KOPT-K1 (cell line): Measurements from ENCODE around the gene MDFIC.

ENCODE experiments used
- H3K27ac ChIP-seq: fragments of 200-600 bp; sonication (generic); 2 replicates; pipeline ENCODE4 v1.5.1; 2016; ENCODE audit warnings: antibody characterized with exemption, mild to moderate bottlenecking, low read depth, low read length; ENCODE audit not compliant: poor library complexity, severe bottlenecking
- H3K36me3 ChIP-seq: fragments of 200-600 bp; sonication (generic); 2 replicates; pipeline ENCODE4 v1.5.1; 2017; ENCODE audit warnings: antibody characterized with exemption, mild to moderate bottlenecking, low read length, moderate library complexity; ENCODE audit not compliant: insufficient read depth
- H3K9me3 ChIP-seq: fragments of 200-600 bp; sonication (generic); 2 replicates; pipeline ENCODE4 v1.5.1; 2017; ENCODE audit warnings: antibody characterized with exemption, low read length, mild to moderate bottlenecking; ENCODE audit not compliant: insufficient read depth, poor library complexity, severe bottlenecking

Gene MDFIC

DNA sequence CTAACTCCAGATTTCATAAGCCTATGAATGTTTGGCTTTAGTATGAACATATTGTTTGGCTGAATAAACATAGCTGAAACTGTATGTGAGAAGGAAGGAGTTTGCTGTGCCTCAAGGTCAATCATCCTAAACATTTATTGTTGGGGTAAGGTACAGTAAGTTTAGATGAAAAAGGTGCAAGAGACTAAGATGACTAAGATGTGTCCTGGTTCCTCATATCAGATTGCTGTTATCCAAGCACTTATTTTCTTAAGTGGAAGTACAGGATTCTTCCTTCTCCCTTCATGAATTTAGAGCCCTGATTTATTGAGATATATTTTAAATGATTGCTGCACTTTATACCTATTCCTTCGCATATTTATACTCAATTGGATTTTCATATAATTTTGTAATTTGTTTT lies 12.2 kb downstream of the MDFIC start:
- Histone ChIP-seq H3K27ac (no peak overlapping the region), H3K9me3 (no peaks in the 10 kb centered on the region), H3K36me3 (peaks cover 19% of the 10 kb centered on the region; the same call in 1 of the 2 replicates)

DNA sequence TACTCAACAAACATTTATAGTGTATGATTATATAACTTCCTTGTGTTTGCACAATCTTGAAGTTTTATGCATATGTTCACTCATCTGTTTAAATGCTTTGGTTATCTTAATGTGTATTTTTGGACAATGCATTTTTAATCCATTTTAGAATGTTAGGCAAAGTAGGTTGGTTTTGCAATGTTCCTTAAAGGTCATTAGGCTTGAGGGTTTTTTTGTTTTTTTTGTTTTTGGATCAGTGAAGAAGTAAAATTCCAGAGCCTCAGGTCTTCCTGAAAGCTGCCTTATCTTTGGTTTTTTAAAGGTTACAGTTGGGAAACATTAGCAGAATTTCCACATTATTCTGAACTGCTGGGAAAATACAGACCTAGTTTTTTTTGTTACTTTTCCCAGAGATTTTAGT lies 12.8 kb downstream of the MDFIC start:
- Histone ChIP-seq H3K27ac (no peak overlapping the region), H3K36me3 (peaks cover 14% of the 10 kb centered on the region; the same call in 1 of the 2 replicates), H3K9me3 (no peaks in the 10 kb centered on the region)

DNA sequence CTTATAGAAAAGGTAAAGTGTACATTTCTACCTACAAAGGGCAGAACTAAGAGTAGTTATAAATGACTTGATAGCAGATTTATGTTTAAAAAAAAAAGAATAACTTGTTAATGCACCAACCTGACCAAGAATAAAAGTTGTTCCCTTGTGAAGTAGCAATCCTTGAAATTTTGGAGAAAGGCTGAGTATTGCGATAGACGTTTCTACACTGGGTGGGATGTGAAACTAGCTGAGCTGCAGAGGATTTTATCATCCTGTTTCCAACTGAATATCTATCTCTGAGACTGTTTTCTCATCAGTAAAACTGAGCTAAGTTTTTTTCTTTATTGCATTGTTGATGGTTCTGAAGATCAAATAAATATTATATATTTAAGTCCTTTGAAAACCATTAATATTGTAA lies 14.6 kb downstream of the MDFIC start:
- Histone ChIP-seq H3K36me3 (peaks cover 17% of the 10 kb centered on the region), H3K9me3 (no peaks in the 10 kb centered on the region), H3K27ac (no peak overlapping the region)

DNA sequence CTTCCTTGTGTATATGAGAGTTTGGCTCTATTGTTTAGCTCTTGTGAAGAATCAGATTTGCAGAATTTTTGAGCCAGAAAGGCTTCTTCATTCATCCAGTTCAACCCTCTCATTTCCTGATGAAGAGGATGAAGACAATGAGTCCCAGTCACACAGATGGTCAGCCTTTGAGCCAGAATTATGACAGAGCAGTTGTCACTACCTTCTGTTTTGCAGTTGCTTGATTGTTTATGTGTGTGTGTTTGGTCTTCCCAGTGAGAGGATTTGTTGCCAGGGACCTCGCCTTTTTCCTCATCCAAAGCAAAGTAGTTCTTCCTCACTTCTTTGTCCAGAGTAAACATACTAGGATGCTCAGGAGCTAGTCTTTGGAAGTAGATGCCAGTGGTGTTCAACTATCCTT lies 15.6 kb downstream of the MDFIC start:
- H3K27ac ChIP-seq = no peak overlapping the region
- H3K9me3 ChIP-seq = no peaks in the 10 kb centered on the region
- H3K36me3 ChIP-seq = peaks cover 25% of the 10 kb centered on the region

DNA sequence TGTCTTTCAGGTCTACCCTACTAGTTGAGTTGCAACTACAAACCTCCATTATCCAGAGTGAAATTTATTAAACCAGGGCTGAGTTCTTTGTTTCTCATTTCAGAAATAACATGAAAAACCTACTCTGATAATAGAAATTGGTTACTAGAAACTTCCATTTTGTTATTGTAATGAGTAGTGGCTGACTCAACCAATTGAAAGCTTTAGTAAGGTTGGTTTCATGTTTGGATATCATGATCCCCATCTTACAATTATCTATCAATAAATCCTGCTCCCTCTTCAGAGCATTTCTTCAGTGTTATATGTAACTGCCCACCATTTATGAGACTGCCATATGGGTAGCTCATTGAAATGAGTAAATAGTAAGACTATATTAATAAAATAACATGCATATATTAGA lies 16.9 kb downstream of the MDFIC start:
- H3K36me3 ChIP-seq = peaks cover 35% of the 10 kb centered on the region
- no peak overlapping the region for H3K27ac ChIP-seq
- H3K9me3 ChIP-seq = no peaks in the 10 kb centered on the region

DNA sequence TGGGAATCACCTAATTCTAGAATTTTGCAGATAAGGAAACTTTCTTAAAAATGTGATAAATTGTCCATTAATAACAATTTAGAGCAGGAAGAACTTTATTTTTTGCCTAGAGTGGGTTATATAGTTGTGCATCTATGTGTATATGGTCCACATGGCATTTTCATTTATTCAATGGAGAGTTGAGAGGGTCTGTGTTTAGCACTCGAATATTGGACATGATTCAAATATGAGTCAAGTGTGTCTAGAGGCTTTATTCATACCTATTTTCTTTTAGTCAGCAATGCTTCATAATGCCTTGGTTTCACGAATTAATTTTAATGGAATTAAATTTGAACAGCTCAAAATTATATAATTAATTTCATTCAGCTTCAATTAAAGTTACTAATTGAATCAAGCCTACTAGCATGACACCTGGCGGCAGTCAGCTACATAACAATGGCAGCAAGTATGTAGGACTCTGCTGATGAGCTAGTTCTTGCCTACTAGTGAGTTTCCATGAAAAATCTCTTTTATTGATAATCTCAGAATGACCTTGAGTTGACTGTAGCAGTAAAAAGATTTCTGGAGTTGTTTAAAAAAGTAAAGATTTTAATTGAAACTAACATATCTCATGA lies 17.7 kb downstream of the MDFIC start:
- Histone ChIP-seq H3K9me3 (no peaks in the 10 kb centered on the region), H3K27ac (no peak overlapping the region), H3K36me3 (peaks cover 40% of the 10 kb centered on the region)

DNA sequence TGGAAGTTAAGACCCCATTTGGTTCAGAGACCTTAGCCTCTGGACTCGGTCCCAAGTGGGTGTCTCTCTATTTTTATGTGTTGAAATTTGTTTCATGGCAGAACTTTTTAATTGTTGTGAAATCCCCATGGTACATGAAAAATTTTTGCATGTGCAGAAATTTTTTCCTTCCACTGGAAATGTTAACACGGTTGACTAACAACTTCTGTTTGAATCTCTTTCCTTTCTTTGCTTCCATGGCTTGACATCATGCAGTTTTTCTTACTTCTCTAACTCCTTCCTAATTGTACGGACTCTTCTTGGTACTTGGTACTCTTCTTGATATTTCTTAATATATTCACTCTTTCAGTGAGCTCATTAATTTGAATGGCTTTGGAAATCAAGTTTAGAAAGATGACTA lies 18.3 kb downstream of the MDFIC start:
- H3K27ac ChIP-seq = no peak overlapping the region
- no peaks in the 10 kb centered on the region for H3K9me3 ChIP-seq
- peaks cover 46% of the 10 kb centered on the region for H3K36me3 ChIP-seq

DNA sequence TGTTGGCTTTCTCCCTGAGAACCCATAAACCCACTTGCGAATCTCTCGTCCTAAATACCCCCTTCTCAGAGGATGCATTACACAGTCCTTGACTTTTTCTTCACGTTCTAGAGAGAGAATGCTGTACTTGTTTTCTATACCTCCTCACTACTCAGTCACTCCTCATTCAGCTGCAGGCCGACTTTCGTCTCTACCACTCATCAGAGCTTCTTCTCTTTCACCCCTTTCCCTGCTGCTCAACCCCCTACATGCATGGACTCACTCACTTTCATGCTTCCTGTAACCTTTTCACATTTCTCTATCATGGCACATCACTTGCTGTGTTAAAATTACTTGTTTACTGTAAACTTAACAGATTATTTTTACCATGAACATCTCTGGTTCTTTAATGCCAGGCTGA lies 19.8 kb downstream of the MDFIC start:
- Histone ChIP-seq H3K36me3 (peaks cover 57% of the 10 kb centered on the region), H3K27ac (no peak overlapping the region), H3K9me3 (no peaks in the 10 kb centered on the region)

DNA sequence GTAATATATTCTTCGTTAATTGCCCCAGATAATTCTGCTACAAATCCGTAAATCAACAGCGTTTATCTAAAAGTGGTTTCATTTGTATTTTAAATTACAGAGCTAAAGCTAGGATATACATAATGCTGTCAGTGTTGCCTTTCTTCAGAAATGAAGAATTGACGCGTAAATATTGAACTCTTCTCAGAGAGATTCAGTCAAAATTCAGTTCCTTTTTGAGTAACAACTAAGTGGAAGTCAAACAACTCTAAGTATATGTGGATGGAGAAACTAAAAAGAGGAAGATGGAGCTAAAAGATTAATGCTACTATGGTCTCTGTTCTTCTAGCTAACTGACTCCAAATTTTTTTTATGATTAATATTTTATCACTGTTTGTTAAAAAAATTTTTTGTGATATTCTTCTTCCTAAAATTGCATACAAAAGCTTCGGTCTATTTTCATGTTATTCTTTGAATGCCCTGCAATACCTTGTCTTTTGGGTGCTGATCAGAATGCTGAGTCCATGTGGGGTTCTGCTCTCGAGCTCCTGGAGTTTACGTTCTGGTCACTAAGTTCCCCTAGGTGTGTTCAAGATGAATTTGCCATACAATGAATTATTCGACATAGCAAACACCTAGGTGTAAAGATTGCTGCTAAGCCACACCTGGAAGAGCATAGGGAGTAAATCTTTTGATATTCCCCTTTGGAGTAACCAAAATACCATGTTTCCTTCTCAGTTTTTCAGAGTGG lies 20.7 kb downstream of the MDFIC start:
- Histone ChIP-seq H3K27ac (no peak overlapping the region), H3K36me3 (peaks cover 63% of the 10 kb centered on the region), H3K9me3 (no peaks in the 10 kb centered on the region)

DNA sequence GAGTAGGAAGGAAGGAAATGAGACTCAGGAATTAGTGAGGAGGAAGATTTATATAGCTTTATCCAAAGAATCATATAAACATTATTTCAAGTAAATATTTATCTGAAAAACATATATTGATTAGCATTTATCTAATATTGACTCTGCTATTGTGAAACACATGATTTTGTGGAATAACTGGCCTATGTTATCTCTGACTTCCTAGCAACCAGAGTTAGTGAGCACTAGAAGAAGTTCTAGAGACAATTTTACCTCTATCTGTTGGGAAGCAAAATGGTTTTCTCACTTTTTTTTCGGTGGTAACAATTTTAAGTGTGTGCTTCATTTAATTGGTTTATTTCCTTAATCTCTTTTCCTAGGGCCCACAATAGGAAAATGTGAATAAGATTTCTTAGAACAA lies 21.6 kb downstream of the MDFIC start:
- no peaks in the 10 kb centered on the region for H3K9me3 ChIP-seq
- no peak overlapping the region for H3K27ac ChIP-seq
- peaks cover 70% of the 10 kb centered on the region for H3K36me3 ChIP-seq

DNA sequence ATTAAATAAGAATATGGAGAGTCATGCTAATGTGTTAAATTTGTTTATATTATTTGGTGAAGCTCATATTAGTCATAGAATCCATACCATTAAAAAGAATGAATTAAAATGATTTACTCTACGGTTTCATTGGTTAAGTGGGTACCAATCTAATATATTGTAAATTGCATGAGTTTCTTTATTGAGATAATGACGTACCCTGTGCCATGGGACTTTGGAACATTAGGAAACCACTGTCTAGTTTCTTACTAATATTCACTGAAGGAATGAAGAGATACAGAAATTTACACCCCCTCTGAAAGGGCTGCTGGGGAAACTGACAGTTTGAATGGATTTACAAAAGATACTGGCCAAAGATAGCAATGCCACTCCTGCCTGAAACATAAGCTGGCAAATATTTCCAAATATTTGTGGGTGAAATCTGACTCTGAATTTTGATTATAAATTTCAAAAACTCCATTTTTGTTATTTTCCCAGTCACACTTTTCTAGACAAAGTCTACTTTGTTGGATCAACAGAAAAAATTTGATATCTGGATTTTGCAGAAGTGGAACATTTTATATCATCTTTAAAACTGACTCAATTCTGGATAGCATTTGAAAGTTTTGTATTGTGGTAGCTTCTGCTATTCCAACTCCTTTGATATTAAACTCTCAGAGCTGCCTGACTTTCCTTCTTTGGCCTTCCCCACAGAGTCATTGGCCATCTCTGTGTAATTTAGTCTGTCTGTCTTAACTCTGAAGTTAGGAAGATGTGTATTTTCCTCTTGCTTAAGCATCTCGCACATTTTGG lies 22.3 kb downstream of the MDFIC start:
- Histone ChIP-seq H3K27ac (no peak overlapping the region), H3K9me3 (no peaks in the 10 kb centered on the region), H3K36me3 (peaks cover 69% of the 10 kb centered on the region)

DNA sequence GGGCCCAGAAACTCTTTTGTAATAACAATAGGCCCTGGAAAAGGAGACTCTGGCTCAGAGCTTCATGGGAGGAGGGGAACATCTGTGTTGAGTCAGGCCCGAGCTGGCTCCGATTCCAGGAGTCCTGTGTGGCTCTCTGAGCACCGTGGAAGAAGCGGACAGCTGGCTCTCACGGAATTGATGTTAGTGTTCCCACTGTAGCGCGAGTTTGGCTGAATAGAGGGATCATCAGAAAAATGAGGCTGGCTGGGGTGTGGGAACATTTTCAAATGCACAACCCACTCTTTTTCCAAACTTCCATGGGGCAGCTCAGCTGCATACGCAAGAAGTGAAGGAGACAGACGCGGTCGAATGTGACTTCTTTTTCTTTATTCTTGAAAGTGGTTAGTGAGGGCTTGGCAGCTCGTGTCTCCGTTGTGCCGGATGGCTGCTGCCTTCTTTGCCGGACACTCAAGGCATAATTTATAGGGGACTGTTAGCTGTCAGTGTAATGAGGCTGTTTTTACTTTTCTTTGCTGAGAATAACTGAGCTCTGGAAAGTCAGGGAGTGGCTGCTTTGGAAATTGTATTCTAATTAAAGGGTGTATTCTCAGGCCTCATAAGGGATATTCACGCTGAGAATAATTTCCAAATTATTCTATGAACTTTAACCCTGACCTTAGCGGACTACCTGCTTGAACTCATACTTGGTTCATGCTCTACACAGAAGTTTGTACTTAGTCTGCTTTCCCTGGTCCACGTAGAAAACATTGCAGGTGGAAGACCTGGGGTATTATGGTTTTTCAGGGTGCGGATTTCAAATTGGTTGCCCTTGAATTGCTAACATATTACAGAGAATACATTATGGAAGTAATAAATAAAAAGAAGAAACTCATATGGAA lies 23.1 kb downstream of the MDFIC start:
- H3K36me3 ChIP-seq = peaks cover 72% of the 10 kb centered on the region
- H3K27ac ChIP-seq = no peak overlapping the region
- no peaks in the 10 kb centered on the region for H3K9me3 ChIP-seq

DNA sequence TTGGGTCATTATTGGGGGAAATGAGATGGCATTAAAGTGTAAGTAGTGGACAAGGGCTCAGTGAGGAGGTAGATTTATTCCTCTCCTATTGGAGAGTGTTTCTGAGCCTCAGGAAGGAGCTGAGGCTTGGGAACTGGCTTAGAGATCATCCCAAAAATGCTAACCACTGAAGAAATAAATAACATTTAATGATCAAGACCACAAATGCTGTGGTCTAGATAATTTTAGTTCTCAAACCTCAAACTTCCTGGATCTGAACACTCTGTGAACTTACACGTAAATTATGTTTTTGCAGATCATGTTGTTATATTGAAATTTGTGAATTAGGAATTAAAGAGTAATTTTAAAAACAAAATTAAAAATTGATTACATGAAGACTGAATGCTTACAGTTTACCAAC lies 27.3 kb downstream of the MDFIC start:
- no peaks in the 10 kb centered on the region for H3K9me3 ChIP-seq
- H3K27ac ChIP-seq = no peak overlapping the region
- peaks cover 51% of the 10 kb centered on the region for H3K36me3 ChIP-seq

DNA sequence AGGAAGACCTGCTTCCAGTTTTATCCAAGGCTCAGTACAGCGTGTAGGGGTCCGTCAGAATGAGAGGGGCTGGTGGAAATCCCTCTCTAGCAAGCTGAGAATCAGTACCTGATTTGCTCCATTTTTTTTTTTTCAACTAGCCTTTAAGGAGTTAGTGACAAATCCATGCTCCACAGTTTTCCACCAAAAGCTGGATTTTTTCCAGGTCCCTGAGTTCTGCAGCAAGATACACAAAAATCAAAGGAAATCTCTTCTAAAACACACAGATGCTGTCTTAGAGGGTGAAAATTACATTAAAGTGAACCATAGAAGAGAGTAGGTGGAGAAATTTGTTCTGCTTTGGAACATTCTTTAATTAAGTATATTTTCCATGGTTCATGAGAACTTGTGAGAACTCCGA lies 30.4 kb downstream of the MDFIC start:
- Histone ChIP-seq H3K36me3 (peaks cover 36% of the 10 kb centered on the region), H3K27ac (no peak overlapping the region), H3K9me3 (no peaks in the 10 kb centered on the region)

DNA sequence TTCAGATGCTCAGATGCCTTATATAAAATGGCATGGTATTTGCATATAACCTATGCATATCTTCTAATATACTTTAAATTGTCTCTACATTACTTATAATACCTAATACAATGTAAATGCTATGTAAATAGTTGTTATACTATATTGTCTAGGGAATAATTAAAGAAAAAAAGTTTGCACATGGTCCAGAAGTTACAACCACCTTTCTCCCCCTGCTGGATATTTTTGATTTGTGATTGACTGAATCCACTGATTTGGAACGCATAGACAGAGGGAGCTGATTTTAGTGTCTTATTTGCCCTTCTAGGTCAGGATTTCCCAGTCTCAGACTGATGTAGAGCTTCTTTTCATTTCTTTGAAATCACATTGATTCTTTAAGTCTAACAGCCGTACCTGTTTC lies 31.8 kb downstream of the MDFIC start:
- no peak overlapping the region for H3K27ac ChIP-seq
- no peaks in the 10 kb centered on the region for H3K9me3 ChIP-seq

More for the DNA sequence above, 31.8 kb downstream of the MDFIC start:
- H3K36me3 ChIP-seq = peaks cover 24% of the 10 kb centered on the region
